ENCODE results near the gene LCN2.

The LCN2 gene

GRCh38 chr9:128191406-128192046 lies 42.3 kb downstream of the LCN2 start, which contains the start of gene CIZ1:
CIZ1 (minus strand) TSS chr9:128191572; CDS start chr9:128190857, 715 bp downstream.
- DNase-seq (ENCODE audit: low spot score) = peak; percentile 98
- TF ChIP-seq CTCF (IDR thresholded peaks at IDR 0.05; ENCODE audit: extremely low read depth, missing control alignments) = peak; percentile 95

- DNase-seq (ENCODE audit: low spot score) = peak; percentile 80
- TF ChIP-seq CTCF (IDR thresholded peaks at IDR 0.05; ENCODE audit: extremely low read depth, missing control alignments) = peak; percentile 67
Measured at GRCh38 chr9:128192601-128193371, 43.5 kb downstream of the LCN2 start.

GRCh38 chr9:128193469-128194096 lies 44.3 kb downstream of the LCN2 start:
- DNase-seq (ENCODE audit: low spot score) = no peak
- TF ChIP-seq CTCF (IDR thresholded peaks at IDR 0.05; ENCODE audit: extremely low read depth, missing control alignments) = no peak

- TF ChIP-seq CTCF (IDR thresholded peaks at IDR 0.05; ENCODE audit: extremely low read depth, missing control alignments) = no peak
- no peak for DNase-seq (ENCODE audit: low spot score)
Measured at GRCh38 chr9:128201441-128202369, 52.5 kb downstream of the LCN2 start.

GRCh38 chr9:128202648-128203023 lies 53.4 kb downstream of the LCN2 start:
- no peak for TF ChIP-seq CTCF (IDR thresholded peaks at IDR 0.05; ENCODE audit: extremely low read depth, missing control alignments)
- no peak for DNase-seq (ENCODE audit: low spot score)

Measured in GM20000 (cell line).